Activated T-cell treated with anti-CD3 and anti-CD28 coated beads for 48 hours (primary cell): ENCODE results near the gene FRMD6.
"Not testable (repeated sequence)": the region's sequence is repeated elsewhere in the genome, so short reads cannot be mapped to it uniquely, and the experiment has no call there.

ENCODE experiments used
- DNase-seq: peaks from one replicate; pipeline ENCODE4 v3.0.0-alpha.2; 2020; ENCODE audit warnings: low read depth

FRMD6 gene

GRCh38 chr14:51724650-51725049 lies 72.9 kb downstream of the FRMD6 start:
- DNase-seq, result no peak

- DNase-seq, result no peak
Observed at GRCh38 chr14:51725061-51725460, 73.4 kb downstream of the FRMD6 start.

- no peak for DNase-seq
Observed at GRCh38 chr14:51726166-51726899, 74.6 kb downstream of the FRMD6 start.

- DNase-seq, result no peak
Observed at GRCh38 chr14:51727526-51727925, 75.8 kb downstream of the FRMD6 start.

GRCh38 chr14:51730098-51730497 lies 78.4 kb downstream of the FRMD6 start:
- DNase-seq, result no peak

- DNase-seq, result no peak
Observed at GRCh38 chr14:51730684-51731083, 79.0 kb downstream of the FRMD6 start.

- DNase-seq, result no peak
Observed at GRCh38 chr14:51732494-51733112, 80.9 kb downstream of the FRMD6 start.

GRCh38 chr14:51733147-51733546 lies 81.4 kb downstream of the FRMD6 start:
- no peak for DNase-seq

GRCh38 chr14:51735851-51736250 lies 84.1 kb downstream of the FRMD6 start:
- no peak for DNase-seq

GRCh38 chr14:51738754-51739153 lies 87.0 kb downstream of the FRMD6 start:
- no peak for DNase-seq

GRCh38 chr14:51743588-51744000 lies 91.9 kb downstream of the FRMD6 start:
- DNase-seq, result no peak

GRCh38 chr14:51744372-51745130 lies 92.8 kb downstream of the FRMD6 start:
- no peak for DNase-seq

- DNase-seq, result not testable (repeated sequence)
Observed at GRCh38 chr14:51746823-51747222, 95.1 kb downstream of the FRMD6 start.

GRCh38 chr14:51750542-51750941 lies 98.8 kb downstream of the FRMD6 start:
- no peak for DNase-seq

GRCh38 chr14:51751611-51752345 lies 100.1 kb downstream of the FRMD6 start:
- not testable (repeated sequence) for DNase-seq

- DNase-seq, result not testable (repeated sequence)
Observed at GRCh38 chr14:51757756-51758155, 106.0 kb downstream of the FRMD6 start.

GRCh38 chr14:51759950-51760349 lies 108.2 kb downstream of the FRMD6 start:
- no peak for DNase-seq

GRCh38 chr14:51765726-51766125 lies 114.0 kb downstream of the FRMD6 start:
- not testable (repeated sequence) for DNase-seq

- DNase-seq, result not testable (repeated sequence)
Observed at GRCh38 chr14:51766586-51766985, 114.9 kb downstream of the FRMD6 start.

- DNase-seq, result not testable (repeated sequence)
Observed at GRCh38 chr14:51769261-51769660, 117.6 kb downstream of the FRMD6 start.

- no peak for DNase-seq
Observed at GRCh38 chr14:51774209-51774608, 122.5 kb downstream of the FRMD6 start.
